SK-N-SH treated with all-trans-retinoic acid at 6 μM for 48 hours (cell line): ENCODE results near the gene LRFN5.

Experiments used
- ARNTL ChIP-seq: fragments of 450-650 bp; formaldehyde crosslinking; IDR thresholded peaks from 2 replicates; pipeline ENCODE4 v1.5.0; 2020; ENCODE audit warnings: low read depth, mild to moderate bottlenecking, moderate library complexity, borderline replicate concordance
- CSDC2 ChIP-seq: fragments of 250-450 bp; sonication (Bioruptor Pico); IDR thresholded peaks from 2 replicates; pipeline ENCODE4 v1.5.0; 2020; ENCODE audit warnings: mild to moderate bottlenecking, moderate library complexity
- CSRNP3 ChIP-seq: fragments of 250-450 bp; sonication (Bioruptor Pico); IDR thresholded peaks from 2 replicates; pipeline ENCODE4 v1.5.1; 2021; ENCODE audit warnings: mild to moderate bottlenecking, moderate library complexity
- OSR1 ChIP-seq: fragments of 250-450 bp; sonication (Bioruptor Pico); IDR thresholded peaks from 2 replicates; pipeline ENCODE4 v1.8.0; 2022; ENCODE audit warnings: moderate library complexity, mild to moderate bottlenecking, inconsistent platforms
- PATZ1 ChIP-seq: fragments of 250-450 bp; sonication (Bioruptor Pico); IDR thresholded peaks from 2 replicates; pipeline ENCODE4 v1.8.0; 2020; ENCODE audit warnings: mild to moderate bottlenecking, moderate library complexity, borderline replicate concordance
- POU6F1 ChIP-seq: fragments of 250-450 bp; sonication (Bioruptor Pico); IDR thresholded peaks from 2 replicates; pipeline ENCODE4 v1.8.0; 2021; ENCODE audit warnings: low read depth, mild to moderate bottlenecking, moderate library complexity, borderline replicate concordance
- RARB ChIP-seq: fragments of 250-450 bp; sonication (Bioruptor Pico); IDR thresholded peaks from 2 replicates; pipeline ENCODE4 v1.8.0; 2021; ENCODE audit warnings: mild to moderate bottlenecking, moderate library complexity
- SNAI2 ChIP-seq: fragments of 250-450 bp; sonication (Bioruptor Pico); IDR thresholded peaks from 2 replicates; pipeline ENCODE4 v1.5.0; 2020; ENCODE audit warnings: mild to moderate bottlenecking, moderate library complexity
- TCF4 ChIP-seq: fragments of 250-450 bp; sonication (Bioruptor Pico); IDR thresholded peaks from 2 replicates; pipeline ENCODE4 v1.8.0; 2021; ENCODE audit warnings: mild to moderate bottlenecking, moderate library complexity, borderline replicate concordance
- TSHZ2 ChIP-seq: fragments of 250-450 bp; sonication (Bioruptor Pico); IDR thresholded peaks from 2 replicates; pipeline ENCODE4 v1.5.0; 2020; ENCODE audit warnings: mild to moderate bottlenecking, moderate library complexity
- ZC3H10 ChIP-seq: fragments of 250-450 bp; sonication (Bioruptor Pico); IDR thresholded peaks from 2 replicates; pipeline ENCODE4 v1.5.1; 2021; ENCODE audit warnings: mild to moderate bottlenecking, moderate library complexity
- ZFP3 ChIP-seq: fragments of 250-450 bp; sonication (Bioruptor Pico); IDR thresholded peaks from 2 replicates; pipeline ENCODE4 v1.5.0; 2020; ENCODE audit warnings: mild to moderate bottlenecking, moderate library complexity
- ZFP30 ChIP-seq: fragments of 450-650 bp; formaldehyde crosslinking; IDR thresholded peaks from 2 replicates; pipeline ENCODE4 v1.5.0; 2022; ENCODE audit warnings: mild to moderate bottlenecking, moderate library complexity
- ZNF8 ChIP-seq: fragments of 450-650 bp; formaldehyde crosslinking; IDR thresholded peaks from 2 replicates; pipeline ENCODE4 v1.5.0; 2020; ENCODE audit warnings: mild to moderate bottlenecking, moderate library complexity

- TF ChIP-seq CSDC2 (CRISPR knock-in tag) (no peak), ZNF8 (CRISPR knock-in tag) (no peak), ARNTL (CRISPR knock-in tag) (no peak), ZFP30 (CRISPR knock-in tag) (no peak), ZC3H10 (CRISPR knock-in tag) (no peak), POU6F1 (CRISPR knock-in tag) (no peak), SNAI2 (no peak), PATZ1 (no peak), CSRNP3 (CRISPR knock-in tag) (no peak), ZFP3 (no peak), RARB (no peak), OSR1 (CRISPR knock-in tag) (no peak), TSHZ2 (CRISPR knock-in tag) (no peak), TCF4 (no peak)
Observed at GRCh38 chr14:41607966-41608663, 1.4 kb downstream of the LRFN5 start.
